Medulla oblongata (tissue), 1 donor: ENCODE measurements around the gene INTS11.

Experiments
- DNase-seq: peaks from one replicate; pipeline ENCODE4 v3.0.0-alpha.2; 2015; ENCODE audit errors: extremely low spot score

Gene INTS11

DNA sequence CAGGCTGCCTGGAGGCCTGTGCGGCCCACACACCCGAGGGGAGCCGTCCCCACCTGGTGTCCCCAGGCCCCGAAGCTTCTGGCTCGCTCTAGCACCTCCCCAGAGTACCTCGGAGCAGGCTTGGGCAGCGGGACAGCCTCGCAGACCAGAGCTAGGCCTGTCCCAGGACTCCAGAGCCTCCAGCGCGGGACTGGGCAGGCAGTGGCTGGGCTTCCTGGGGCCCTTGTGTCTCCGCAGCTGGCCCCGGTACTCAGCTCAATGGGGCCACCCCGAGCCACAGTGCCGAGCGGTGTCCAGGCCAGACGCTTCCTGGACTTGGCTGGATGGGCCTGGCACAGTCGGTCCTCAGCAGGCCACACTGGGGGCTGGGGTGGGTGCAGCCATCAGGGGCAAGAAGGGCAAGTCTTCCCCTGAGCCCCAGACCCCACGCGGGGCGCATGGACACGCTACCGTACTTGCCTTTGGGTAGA is 39.3 kb downstream of the INTS11 start:
- DNase-seq, result no peak

DNA sequence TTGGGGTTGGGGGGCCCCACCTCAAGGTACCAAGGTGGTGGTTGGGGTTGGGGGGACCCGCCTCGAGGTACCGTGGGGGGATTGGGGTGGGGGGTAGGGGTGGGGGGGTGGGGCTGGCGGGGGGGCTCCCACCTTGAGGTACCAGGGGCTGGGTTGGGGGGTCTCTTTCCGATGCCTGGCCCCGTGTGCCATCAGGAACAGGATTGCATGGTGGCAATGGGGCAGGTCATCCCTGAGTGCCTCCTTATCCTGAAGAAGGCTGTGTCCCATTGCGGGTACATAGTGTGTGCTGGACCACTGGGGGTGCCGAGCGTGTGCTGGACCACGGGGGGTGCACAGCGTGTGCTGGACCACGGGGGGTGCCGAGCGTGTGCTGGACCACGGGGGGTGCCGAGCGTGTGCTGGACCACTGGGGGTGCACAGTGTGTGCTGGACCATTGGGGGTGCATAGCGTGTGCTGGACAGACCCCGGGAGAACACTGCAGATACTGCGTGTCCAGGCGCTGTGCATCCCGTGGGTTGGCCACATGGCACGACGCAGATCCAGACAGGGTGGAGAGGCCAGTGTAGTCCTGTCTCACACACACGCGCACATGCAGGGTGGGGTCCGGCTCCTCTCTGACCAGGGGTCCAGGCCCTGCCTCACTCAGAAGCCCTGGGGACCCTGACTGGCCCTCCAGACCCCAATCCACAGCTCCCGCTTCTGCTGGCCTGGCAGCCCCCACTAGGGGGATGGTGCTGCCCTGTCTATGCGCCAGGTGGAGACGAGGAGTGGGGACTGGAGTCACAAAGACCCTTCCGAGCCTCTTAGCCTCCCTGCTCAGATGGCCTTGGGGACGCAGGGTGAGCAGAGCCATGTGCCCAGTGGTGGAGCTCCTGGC is 40.0 kb downstream of the INTS11 start:
- DNase-seq, result no peak

DNA sequence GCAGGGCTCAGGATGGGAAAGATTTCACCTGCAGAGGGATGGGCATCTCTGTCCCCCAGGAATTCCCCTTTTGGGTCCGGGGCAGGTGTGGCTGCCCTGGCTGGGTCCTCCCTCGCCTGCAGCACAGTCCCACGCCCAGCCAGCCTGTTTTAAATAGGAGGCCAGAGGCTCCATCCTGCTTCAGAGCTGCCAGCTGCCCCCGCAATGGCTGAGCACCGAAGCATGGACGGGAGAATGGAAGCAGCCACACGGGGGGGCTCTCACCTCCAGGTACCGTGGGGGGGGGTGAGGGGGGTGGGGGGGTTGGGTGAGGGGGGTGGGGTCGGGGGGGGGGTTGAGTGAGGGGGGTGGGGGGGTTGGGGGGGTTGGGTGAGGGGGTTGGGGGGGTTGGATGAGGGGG is 40.6 kb downstream of the INTS11 start:
- DNase-seq, result no peak

DNA sequence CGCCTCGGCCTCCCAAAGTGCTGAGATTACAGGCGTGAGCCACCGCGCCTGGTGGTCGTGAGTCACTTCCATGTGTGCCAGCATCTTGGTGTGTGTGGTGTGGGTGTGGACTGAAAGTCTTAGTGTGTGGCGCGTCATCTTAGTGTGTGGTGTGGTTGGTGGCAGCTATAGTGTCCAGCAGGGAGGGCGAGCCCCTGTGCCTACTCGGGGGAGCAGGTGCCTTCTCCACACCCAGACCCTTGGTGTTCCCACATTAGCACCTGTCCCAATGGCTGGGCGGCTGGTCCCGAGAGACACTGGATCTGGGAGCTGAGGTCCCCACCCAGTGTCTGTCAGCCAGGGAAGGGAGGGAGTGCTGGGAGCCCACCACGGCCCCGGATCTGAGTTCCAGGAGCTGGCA is 41.5 kb downstream of the INTS11 start:
- no peak for DNase-seq

DNA sequence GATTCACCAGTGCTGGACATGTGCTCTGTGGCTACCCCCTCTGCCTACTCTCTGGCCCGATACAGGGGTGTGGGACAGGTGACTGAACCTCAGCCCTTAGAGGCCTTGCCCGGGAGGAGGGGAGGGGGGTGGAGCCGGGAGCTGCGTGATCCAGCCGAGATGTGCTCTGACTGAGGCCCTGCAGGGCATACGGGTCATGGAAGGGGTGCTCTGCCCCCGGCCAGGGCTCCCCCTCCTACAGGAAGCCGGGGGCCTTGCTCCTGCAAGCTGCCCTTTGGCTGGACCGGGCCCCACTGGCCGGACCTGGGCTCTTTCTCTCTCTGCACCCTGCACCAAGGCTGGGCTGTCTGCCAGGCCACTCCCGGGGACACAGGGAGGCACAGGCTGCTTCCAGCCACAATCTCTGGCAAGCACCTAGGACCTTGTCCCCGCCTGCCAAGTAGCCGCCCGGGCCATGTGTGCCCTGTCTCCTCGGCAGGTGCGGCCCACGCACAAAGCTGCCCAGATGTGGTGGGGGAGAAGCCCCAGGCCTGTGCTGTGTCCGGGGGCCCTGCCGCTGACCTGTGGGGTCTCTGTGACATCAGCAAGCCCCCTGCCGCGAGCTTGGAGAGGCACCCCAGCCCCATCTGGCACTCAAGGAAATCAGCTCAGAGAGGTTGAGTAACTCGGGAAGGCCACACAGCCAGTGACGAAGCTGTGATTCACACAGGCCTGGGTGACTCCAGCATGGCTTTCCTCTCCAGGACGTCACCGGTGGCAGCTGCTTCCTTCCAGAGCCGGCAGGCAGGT is 42.7 kb downstream of the INTS11 start:
- no peak for DNase-seq

DNA sequence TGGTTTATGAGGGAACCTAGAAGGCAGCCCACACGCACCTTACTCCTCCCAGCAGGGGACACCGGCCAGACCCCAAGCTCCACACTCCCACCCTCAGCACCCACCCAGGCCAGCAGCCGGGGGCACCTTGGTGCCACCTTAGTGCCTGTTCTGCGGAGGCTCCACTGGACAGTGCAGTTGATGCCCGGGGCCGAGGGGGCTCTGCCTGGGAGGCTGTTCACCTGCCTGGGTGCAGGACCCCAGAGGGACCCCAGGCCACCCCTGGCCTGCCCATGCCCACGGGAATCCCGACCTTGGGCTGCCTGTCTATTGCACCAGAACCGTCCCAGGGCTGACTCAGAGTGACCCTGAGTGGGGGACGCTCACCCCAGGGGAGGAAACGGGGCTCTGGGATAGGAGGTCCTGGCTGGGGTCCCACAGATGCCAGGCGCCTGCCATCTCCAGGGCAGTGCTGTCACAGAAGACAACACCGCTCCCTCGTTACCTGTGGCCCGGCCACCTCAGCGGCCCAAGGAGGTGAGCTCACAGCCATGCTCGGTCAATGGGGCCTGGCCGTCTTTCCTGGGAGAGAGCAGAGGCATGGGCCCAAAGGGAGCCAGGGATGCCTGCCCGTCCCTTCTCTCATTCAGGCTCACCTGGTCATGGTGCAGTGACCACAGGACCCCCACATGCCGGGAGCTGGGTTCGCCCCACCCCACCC is 43.5 kb downstream of the INTS11 start:
- DNase-seq, result no peak

DNA sequence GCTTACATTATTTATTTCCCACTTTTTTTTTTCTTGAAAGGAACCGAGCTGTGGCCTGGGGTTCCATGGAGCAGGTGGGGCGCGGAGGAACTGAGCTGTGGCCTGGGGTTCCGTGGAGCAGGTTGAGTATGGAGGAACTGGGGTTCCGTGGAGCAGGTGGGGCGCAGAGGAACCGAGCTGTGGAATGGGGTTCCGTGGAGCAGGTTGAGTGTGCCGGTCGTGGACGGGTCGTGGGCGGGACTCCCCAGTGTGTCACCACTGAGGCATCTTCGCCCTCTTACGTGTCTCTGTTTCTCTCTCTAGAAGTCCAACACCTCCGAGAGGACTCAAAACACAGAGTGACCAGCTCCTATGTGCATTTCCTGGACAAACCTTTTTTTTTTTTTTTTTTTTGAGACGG is 45.4 kb downstream of the INTS11 start:
- DNase-seq, result no peak

DNA sequence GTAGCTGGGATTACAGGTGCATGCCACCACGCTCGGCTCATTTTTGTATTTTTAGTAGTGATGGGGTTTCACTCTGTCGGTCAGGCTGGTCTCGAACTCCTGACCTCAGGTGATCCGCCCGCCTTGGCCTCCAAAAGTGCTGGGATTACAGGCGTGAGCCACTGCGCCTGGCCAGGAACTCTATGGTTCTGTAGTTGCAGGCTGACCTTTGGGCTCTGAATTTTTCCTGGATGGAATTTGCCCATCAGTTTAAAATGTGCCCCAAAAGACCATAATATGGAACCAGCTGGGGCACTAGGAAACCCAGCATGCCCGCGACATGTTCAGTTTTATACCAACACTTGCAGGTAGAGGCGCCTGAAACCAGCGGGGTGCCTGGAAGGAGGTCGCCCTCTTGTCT is 45.8 kb downstream of the INTS11 start:
- DNase-seq, result no peak

DNA sequence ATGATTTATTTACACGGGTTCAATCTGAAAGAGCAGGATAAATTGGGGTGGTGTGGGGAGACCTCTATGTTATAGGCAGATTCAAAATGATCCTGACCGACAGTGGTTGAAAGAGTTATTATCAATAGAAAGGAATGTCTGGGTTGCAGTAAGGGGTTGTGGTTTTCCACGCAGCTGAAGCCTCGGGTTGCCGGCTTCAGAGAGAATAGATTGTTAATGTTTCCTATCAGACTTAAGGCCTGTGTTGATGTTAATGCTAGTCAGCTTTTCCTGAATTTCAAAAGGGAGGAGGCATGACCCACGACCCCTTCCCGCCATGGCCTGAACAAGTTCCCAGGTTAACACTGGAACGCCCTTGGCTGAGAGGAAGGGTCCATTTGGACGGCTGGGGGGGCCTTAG is 48.6 kb downstream of the INTS11 start:
- DNase-seq, result no peak

DNA sequence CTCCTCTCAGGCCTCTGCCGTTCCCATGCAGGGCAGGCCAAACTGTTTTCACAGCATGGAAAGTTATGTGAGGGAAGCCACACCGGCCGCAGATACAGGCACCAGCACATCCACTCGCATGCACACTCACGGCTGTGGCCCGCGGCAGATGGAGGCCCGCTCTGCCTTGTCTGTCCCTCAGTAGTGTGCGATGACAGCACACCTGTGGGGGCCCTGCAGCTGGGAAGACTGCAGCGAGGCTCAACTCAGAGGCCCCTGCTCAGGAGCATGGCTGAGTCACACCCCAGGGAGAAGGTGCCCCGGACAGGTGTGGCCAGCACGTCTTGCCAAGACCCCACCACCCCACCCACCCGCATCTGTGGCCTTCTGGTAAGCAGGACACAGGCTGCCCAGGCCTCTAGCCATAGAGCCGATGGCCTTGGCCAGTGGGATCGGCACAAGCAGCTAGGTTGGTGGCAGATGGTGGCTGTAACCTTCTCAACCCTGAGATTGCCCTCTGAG is 49.5 kb downstream of the INTS11 start:
- no peak for DNase-seq

DNA sequence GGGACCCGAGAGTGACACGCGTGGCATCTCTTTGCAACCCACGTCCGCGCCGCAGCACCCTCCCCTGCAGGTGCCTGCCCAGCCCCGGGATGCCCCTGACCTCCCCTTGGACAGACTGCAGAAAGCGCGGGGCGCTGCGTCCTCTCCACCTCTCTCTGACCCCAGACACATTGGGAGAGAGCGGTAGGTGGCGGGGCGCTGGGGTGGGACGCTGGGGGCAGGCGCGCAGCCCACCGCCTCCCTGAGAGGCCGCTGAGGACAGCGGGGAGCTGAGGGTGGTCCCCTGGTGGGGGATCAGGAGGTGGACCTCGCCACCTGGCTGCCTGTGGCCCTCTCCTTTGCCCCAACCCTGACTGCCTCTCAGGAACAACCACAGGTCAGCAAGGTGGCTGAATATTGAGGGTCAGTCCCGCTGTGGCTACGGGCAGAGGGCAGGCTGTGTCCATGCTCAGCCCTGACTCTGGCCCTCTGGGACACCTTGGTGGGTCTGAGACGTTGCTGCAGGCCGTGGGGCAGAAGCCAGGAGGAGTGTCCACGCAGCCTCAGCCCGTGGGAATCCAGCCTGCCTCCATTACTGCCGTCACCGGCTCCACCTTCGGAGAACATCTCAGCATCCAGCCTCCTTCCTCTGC is 50.0 kb downstream of the INTS11 start:
- no peak for DNase-seq

DNA sequence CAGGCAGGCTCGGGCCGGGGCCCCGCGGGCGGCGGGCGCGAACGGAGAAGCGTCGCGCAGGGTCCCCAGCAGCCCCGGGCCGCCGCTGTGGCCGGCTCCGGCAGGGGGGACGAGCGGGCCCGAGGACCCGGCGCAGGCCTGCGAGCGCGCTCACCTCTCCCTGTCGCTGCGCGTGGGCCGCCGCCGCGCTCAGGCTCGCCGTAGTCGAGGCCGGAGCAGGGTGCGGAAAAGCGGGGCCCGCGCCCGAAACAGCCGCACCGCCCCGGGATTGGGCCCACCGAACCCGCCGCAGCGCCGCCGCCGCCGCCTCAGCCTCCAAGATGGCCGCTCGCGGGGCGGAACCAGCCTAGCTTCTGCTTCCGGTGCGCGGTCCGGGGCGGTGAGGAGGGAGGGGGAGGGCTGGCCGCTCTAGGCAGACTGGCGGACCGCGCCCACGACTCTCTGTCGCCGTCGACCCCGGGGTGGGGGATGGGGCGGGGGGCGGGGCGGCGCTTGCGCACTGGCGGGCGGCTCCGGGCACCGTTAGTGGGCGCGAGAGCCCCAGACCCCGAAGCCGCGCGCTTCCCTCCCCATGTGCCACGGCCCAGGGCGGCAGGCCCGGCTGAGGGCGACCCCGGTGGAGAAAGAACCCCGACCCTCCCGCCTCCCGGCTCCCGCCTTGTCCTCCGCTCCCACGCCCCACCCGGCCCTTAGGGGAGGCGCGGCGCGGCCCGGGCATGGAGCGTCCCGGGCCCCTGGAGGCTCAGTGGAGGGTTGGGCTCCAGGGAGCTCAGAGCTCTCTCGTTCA is 50.8 kb downstream of the INTS11 start, which contains the start of gene UBE2J2:
Gene UBE2J2, minus strand, starts transcription at position 343 of the 787 bp plus-strand sequence. CDS start 5,862 bp downstream, outside the sequence.
- peak; percentile 92 for DNase-seq

DNA sequence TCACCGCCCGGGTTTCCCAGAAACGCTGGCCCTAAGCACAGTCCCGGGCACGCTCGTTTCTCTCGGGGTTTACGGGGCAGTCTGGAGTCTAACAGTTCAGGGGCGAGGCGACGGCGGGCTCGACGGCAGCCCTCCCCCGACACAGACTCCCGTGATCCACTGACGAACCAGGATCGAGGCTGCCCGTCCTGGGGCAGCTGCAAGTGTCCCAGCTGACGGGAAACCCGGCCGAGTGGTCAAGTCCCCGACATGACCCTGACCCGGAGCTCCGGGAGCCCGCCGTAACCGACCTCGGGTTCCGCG is 51.3 kb downstream of the INTS11 start:
- no peak for DNase-seq

DNA sequence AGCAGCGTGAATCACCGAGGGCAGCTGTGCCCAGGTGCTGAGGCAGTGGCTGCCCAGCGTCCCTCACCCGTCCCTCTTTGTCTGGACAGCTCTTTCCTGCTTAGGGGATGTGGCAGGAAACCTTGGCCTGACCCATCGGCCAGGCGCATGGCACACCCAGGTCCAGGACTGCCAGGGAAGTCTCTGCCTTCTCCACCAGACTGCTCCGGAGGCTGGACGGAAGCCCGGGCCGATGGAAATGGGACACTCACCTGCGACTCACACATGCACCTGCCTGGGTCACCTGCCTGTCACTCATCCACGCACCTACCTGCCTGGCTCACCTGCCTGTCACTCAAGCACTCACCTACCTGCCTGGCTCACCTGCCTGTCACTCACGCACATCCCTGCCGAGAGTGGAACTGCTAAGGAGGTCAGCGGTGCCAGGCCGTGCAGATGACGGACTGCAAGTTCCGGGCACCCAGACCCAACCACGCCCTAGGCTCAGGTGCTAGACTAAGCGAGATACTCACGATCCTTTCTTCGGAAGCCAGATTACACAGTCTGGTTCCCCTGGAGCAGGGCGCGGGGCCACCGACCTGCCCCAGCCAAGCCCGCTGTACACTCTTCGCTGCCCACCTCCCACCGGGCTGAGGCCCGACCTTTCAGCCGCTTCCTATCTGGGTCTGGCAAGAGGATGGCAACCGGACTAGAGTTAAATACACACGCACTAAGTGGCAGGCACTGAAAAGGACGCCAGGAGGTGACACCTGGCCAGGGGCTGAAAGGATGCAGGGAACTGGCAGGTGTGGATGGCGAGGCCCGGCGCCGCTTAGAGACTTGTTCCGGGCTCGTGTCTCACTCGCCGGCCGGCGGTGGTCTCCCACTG is 51.9 kb downstream of the INTS11 start:
- no peak for DNase-seq

DNA sequence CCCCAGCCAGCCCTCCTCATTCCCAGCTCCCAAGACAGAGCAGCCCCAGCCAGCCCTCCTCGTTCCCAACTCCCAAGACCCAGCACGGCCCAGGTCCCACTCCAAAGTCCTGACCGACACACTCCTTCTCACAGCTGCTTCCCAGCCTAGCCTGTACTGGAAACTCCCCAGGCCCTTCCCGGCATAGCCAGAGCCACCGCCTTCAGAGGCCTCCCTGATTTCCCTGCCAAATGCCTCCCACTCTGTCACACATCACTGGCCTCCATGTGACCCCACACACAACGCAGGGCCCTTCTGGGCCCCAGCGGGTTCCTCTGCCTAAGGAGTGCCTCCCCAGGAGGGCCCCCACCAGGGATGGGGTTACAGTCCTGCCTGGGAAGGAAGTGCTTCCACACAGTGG is 53.6 kb downstream of the INTS11 start:
- DNase-seq, result peak; percentile 11

DNA sequence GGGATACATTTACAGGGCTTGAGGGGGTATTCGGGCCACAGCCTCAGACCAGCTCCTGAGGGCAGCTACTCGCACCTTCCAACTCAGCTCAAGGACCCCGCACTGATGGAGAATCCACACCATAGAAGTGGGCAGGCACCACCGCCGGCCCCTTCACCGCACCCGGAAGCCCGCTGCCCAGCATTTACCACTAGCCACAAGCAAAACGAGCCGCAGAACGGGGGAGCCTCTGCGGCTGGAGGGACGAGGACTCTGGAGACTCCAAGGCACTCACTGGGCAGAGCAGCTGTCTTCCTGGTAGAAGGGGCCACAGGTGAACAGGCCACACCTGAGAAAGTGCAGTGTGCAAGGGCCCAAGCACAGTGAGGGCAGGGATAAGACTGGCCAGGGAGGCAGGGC is 56.2 kb downstream of the INTS11 start:
- no peak for DNase-seq

DNA sequence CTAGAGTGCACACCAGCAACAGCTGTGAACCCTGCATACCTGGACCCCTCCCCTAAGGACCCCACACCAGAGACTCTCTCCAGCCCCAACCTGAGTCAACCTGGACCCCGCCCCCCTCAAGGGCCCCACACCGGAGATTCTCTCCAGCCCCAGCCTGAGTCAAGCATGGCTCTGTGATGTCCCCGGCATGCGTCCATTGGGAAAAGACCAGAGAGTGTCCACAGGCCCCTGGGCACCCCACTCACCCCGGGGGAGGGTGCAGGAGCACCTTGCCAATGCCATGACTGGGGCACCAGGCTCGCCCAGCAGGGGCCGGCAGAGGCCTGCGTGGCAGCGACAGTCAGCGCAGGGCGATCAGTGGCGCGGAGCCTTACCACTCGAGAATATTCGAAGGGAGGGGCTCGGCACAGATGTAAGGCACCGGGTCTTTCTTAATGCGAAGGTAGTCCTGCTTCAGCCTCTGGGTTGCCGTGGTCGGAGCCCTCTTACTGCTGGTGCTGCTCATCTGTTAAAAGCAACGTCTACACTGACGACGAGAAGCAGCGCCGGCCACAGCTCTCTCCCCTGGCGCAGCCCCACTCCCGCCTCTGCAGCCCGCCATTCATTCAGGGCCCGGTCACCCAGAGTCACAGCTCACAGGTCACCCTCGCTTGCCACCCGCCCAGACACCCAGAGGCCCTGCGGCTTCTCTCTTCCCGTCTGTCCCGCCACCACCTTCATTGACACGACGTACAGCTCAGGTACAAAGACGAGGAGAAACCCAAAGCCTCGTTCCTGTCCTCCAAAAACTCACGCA is 56.8 kb downstream of the INTS11 start:
- DNase-seq, result no peak

DNA sequence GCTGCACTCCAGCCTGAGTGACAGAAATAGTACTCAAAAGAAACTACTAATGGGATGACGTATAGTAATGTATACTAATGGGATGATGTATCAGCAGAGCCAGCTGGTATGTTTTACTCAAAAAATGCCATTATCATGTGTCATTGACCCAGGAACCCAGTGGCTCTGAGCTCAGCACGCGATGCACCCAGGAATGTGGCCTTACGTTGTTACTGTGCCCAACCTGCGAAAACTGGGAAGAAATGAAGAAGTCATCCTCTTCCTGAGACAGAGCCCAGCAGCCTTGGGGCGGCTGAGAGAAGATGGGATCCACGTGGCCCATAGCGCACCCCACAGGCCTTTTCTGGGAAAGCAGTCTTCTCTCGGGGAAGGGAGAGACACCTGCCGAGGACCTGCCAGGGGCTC is 59.6 kb downstream of the INTS11 start:
- DNase-seq, result no peak

DNA sequence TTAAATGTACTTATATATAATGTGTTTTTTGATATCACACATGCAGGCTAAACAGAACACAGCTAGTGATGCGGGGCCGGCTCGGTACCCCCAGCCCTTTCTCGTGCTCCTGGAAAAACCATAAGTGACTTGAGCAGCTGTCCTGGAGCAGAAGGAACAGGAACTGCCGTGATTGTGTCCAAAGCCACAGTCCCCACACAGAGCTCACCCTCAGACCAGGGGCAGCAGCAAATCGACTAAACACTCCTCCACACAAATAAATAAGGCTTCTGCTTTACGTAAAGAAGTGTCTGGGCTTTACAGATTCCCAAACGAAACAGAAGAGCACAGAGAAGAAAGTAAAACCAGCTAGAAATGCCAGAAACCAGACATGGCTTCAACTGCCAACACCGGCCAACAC is 60.4 kb downstream of the INTS11 start:
- DNase-seq, result no peak
